Stromal cell of bone marrow (primary cell): ENCODE data around the gene DDX27.
"Not testable (repeated sequence)": the region's sequence is repeated elsewhere in the genome, so short reads cannot be mapped to it uniquely, and the experiment has no call there.

Experiments
- DNase-seq: peaks from one replicate; pipeline ENCODE4 v3.0.0-alpha.2; 2012; ENCODE audit warnings: low read depth

The DDX27 gene

GRCh38 chr20:49219091-49219923, at the start of gene DDX27:
DDX27 (plus strand) TSS chr20:49219416; CDS start chr20:49219449, 33 bp downstream.
- DNase-seq: peak; percentile 96

- no peak for DNase-seq
Observed at GRCh38 chr20:49169547-49169946, 49.7 kb upstream of the DDX27 start.

GRCh38 chr20:49170714-49171113, 48.5 kb upstream of the DDX27 start:
- DNase-seq: no peak

GRCh38 chr20:49171909-49172308, 47.3 kb upstream of the DDX27 start:
- DNase-seq: no peak

- no peak for DNase-seq
Observed at GRCh38 chr20:49172413-49172812, 46.8 kb upstream of the DDX27 start.

- DNase-seq: no peak
Observed at GRCh38 chr20:49174183-49174582, 45.0 kb upstream of the DDX27 start.

- no peak for DNase-seq
Observed at GRCh38 chr20:49179368-49180277, 39.6 kb upstream of the DDX27 start.

GRCh38 chr20:49181265-49181877, 37.8 kb upstream of the DDX27 start:
- DNase-seq: no peak

GRCh38 chr20:49183444-49183843, 35.8 kb upstream of the DDX27 start:
- no peak for DNase-seq

- not testable (repeated sequence) for DNase-seq
Observed at GRCh38 chr20:49184084-49184501, 35.1 kb upstream of the DDX27 start.

- no peak for DNase-seq
Observed at GRCh38 chr20:49184691-49185070, 34.5 kb upstream of the DDX27 start.

GRCh38 chr20:49185071-49185761, 34.0 kb upstream of the DDX27 start:
- no peak for DNase-seq

GRCh38 chr20:49186535-49187329, 32.5 kb upstream of the DDX27 start:
- DNase-seq: peak; percentile 45

- DNase-seq: no peak
Observed at GRCh38 chr20:49187330-49187850, 31.8 kb upstream of the DDX27 start.

- DNase-seq: peak; percentile 92
Observed at GRCh38 chr20:49187851-49188641, 31.2 kb upstream of the DDX27 start, which contains the start of gene STAU1. STAU1 (minus strand) TSS chr20:49188334; CDS start chr20:49166201, 22,133 bp downstream.

GRCh38 chr20:49192944-49193518, 26.2 kb upstream of the DDX27 start:
- DNase-seq: not testable (repeated sequence)

- no peak for DNase-seq
Observed at GRCh38 chr20:49199729-49200293, 19.4 kb upstream of the DDX27 start.

- no peak for DNase-seq
Observed at GRCh38 chr20:49203011-49203410, 16.2 kb upstream of the DDX27 start.

- DNase-seq: no peak
Observed at GRCh38 chr20:49203746-49204145, 15.5 kb upstream of the DDX27 start.
